Measurements from ENCODE around the gene KLHL34.

Gene KLHL34, protein sequence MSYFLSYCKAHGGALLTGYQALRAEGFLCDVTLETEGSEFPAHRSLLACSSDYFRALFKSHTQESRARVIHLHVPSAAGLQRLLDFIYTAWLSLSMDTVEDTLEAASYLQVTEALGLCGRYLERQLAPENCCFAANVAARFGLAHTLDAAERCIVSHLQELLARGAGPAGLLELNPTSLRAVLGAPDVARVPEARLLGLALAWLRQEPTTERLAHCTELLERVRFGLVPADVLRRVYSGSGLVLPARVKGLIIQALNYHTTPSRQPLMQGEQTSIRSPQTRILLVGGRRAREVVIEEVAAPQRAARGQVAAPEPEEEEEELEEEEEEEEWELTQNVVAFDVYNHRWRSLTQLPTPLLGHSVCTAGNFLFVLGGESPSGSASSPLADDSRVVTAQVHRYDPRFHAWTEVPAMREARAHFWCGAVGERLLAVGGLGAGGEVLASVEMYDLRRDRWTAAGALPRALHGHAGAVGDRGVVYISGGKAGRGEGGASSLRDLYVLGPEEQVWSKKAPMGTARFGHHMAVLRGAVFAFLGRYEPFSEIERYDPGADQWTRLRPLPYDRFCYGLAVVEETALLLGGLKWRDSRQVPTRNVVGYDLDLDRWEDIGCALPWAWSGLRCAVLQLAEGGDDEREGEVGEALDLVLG

DNA sequence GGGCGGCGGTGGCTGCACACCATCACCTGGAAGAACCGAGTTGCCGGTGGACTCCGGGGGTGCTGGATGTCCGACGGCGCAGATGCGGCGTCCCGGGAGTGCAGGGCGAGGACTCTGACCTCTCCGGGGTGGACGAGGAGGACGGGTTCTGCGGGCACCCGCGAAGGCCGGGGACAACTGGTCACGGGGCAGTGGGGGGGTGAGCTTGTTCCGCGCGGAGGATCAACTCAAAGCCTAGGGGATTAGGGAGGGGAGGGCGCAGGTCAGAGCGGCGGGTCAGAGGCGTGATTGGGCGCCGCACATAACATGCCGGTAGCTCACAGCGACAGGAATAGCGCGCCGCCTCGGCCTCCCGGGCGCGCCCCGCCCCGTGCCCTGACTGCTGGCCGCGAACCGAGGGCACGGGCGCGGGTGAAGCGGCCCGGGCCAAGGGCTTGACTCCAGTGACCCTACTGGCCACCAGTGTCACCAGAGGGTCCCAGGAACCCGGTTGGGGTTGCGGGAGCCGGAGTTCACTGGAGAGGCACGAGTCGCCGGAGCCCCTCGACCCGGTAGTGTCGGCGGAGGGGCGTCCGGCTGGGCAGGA, at the start of gene KLHL34:
TSS of gene KLHL34 (minus strand) at position 179 of the 586 bp plus-strand sequence. CDS start 542 bp downstream, outside the sequence.
- FAIRE-seq (no peak), DNase-seq (ENCODE audit: insufficient read length, low spot score) (no peak)

DNA sequence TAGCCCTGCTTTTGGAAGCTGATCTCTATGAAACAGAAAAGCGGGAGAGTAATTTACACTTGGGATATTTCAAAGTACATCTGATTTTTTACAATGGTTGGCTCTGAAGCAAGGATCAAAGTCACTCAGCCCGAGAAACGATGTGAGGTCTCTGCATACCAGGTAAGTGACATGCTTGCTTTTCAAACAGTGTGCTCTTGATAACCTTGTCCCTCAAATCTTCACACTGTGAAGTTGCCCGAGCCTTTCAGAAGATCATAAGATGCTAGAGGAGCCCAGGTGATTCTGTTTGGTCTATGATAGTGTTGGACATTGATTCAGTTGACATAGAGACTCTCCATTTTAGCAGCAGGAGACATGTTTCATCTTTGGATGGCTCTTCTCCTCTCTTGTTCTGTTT, 47.1 kb upstream of the KLHL34 start:
- FAIRE-seq = no peak
- no peak for DNase-seq (ENCODE audit: insufficient read length, low spot score)

DNA sequence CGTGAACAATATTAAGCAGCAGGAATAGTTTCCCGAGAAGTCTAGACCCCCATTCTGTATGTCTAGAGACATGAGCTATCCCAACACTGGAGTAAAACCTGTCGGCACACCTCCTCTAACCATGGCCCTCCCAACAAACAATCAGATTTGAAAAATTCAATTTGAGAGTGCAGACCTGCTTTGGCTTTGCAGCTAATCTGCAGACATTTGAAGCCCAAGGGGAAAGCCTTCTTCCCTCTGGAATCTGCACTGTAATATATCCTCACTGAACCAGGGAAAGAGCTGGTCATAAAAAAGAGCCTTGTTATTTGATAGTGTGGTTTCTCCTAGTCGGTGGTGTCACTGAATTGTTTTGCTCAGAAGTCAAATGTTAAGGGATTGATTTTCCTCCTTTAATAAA, 44.6 kb upstream of the KLHL34 start:
- DNase-seq (ENCODE audit: insufficient read length, low spot score) (no peak), FAIRE-seq (no peak)

DNA sequence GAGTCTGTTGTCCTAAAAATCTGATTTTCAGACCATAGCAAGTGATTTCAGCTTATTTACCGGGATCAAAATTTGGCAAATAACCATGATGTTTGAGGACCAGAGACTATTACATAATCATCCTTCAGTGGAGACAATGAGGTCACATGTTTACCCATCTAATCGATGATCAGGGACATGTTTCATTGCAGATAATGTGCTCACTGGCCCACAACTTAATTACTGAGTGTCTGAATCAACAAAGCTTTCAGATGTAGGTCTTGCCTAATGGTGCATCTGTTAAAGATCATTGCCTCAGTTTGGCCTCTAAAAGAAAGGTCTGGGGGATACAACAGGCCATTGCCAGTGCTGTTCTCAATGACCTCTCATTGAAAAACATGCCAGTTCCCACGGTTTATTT, 42.8 kb upstream of the KLHL34 start:
- FAIRE-seq = peak; percentile 16
- no peak for DNase-seq (ENCODE audit: insufficient read length, low spot score)

DNA sequence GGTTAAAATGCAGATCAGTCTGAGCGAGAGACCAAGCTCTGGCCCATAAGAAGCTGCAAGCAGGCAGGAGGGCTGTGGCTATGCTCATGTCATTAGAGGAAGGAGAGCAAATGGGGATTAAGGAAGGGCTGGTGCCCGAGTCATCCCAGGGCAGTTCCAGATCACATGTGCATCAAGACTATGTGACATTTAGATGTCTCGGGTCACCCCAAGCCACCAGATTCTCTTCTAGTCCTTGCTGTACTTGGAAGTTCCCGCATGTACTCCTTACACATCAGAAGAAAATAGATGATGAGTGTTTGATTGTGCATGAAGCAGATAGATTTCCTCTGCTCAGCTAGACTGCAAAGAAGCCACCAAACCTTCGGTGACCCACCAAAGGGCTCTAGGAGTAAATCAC, 42.1 kb upstream of the KLHL34 start:
- no peak for FAIRE-seq

DNA sequence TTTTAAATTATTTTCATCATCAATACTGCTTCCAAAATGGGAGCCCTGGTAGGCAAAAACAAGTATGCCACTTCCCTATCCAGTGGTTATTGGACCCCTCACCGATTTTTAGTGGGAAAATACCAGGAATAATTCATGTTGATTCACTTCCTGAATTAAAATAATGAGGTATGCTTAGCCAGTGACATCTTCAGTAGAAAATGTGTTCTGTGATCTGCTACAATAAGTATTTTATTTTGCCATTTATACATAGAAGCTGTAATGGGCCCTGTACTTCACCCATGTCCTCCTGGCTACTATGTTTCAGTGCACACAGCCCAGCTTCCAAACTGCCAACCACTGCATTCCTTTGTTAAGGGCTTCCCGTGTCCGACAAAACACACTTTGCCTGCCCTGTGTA, 41.0 kb upstream of the KLHL34 start:
- no peak for DNase-seq (ENCODE audit: insufficient read length, low spot score)
- FAIRE-seq = no peak

More for the DNA sequence above, 42.1 kb upstream of the KLHL34 start:
- DNase-seq (ENCODE audit: insufficient read length, low spot score) = no peak

DNA sequence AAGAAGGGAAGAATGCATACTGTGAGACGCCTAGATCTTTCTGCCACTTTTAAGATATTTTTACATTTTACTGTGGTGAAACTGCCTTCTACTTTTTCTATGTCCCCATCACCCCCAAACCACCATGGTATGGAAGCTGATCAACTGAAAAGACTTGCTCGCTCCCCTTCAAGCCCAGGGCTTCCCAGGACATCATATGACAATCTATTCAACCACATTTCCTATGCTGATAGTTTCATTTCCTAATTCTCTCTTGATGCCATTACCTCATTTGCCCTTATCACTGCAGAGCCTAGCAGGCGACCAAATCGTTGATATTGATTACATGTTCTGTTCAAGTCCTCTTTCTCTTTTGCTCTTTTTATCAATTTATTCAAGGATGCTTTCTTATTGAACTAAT, 40.1 kb upstream of the KLHL34 start:
- DNase-seq (ENCODE audit: insufficient read length, low spot score) = no peak
- no peak for FAIRE-seq

DNA sequence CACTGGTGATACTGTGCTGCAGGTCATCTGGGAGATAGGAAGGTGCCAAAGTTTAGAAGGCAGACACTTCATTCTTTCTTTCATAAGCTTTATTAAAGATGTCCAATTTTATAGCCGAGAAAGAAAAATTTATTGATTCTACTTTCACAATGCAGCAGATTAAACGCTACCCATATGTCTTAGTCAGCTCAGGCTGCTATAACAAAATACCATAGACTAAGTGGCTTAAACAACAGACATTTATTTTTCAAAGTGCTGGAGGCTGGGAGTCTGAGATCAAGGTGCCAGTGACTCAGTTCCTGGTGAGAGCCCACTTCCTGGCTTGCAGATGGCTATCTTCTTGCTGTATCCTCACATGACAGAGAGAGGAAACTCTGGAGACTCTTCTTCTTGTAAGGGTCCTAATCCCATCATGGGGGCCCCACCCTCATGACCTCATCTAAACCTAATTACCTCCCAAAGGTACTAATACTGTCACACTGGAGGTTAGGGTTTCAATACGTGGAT, 33.4 kb upstream of the KLHL34 start:
- DNase-seq (ENCODE audit: insufficient read length, low spot score) (no peak), FAIRE-seq (no peak)

DNA sequence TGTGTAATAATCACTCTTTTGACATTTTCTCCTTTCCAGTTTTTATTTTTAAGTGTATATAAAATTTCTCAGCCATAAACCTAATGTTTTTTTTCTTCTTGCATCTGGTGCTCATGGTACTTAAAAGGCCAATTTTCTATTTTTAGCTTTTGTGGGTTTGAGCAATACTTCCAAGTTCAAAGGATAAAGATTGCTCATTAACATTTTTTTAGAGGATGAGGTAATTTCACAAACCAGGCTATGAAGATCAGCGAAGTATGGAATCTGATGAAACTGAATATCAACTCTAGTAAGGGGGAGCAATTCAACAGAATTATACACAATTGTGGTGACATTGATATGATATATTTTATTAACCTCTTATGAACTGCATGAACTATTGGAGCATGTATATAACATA, 25.8 kb upstream of the KLHL34 start:
- no peak for DNase-seq (ENCODE audit: insufficient read length, low spot score)
- no peak for FAIRE-seq

DNA sequence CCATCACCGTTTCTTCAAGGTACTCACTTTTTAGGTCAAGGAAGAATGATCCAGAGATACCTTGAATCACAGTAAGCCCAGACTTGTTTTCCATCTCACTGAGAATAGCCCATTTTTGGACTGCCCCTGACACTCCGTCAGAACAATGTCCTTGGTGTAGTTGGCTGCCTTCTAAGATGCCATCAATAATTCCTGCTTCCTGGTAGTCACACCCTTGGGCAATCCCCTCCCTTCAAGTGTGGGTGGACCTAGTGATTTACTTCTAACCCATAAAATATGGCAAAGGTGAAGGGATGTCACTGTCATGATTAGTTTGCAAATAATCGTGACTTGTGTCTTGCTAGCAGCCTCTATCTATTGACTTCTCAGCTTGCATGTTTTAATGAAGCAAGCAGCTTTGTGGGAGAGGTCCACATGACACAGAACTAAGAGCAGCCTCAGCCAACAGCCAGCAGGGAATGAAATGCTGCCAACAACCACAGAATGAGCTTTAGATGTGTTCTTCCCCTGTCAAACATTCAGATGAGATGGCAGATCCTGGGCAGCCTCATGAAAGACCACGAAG, 20.0 kb upstream of the KLHL34 start:
- FAIRE-seq (no peak), DNase-seq (ENCODE audit: insufficient read length, low spot score) (no peak)

DNA sequence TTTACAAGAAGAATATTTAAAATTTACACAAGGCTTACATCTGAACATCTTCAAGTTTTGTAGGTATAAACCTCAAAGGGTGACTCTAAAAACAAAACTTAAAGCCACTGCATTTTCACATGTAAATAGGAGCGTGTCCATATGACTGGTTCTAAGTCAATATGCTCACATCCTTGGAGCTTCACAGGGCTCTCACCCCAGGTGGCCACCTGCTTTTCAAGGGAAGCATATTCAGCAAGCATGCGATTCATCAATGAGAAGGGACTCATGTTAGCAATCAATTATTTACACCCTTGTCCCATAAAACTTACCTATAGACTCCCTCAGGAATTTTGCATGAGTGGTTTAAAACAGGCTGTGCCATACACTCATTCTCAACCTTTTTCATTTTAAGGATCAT, 17.8 kb upstream of the KLHL34 start:
- no peak for FAIRE-seq
- DNase-seq (ENCODE audit: insufficient read length, low spot score) = no peak

DNA sequence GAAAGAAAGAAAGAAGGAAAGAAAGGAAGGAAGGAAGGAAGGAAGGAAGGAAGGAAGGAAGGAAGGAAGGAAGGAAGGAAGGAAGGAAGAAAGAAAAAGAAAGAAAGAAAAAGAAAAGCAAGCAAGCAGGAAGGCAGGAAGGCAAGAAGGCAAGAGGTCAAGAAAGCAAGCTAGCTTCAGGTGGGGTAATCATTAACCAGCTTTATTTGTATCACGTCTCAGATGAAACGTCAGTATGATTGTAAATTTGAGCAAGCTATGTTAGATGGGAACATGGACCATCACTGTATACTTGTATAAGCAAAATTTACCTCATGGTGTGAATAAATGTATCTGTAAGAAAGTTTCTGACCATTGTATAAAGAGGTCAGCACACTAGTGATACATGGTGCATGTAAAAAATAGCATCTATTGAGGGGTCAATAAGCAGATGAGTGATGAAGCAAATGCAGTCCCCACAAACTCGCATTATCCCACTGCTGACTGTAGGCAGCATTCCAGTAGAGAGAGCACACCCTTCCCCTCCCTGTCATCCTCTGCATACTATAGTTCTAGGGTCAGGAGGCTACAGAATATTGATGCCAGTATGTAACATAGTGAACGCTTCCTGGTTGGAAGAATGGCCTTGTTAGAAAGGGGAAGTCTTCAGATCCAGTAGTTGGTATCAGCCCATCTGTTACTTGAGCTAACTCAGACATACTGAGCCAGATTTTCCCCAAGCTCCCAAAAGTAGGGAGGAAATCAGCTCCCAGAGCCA, 16.5 kb upstream of the KLHL34 start:
- DNase-seq (ENCODE audit: insufficient read length, low spot score) (no peak), FAIRE-seq (peak; percentile 44)

DNA sequence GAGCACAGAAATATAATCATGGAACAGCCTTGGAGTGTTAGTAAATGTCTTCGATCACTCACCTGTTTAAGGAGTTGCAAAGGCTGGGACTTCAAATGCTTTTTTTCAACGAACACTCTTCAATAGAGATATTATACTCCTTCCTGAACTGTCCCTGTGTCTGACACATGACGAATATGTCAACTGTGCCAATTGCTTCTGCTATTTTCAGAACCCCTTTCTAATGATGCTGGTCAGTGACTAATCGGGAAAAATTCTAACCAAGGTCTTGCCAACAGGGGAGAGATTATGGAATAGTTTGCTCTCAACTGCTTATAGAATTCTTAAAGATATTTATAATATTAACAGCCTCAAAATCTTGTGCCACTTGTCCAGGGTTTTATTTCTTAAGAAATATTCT, 8.5 kb upstream of the KLHL34 start:
- FAIRE-seq = no peak
- peak; percentile 11 for DNase-seq (ENCODE audit: insufficient read length, low spot score)

DNA sequence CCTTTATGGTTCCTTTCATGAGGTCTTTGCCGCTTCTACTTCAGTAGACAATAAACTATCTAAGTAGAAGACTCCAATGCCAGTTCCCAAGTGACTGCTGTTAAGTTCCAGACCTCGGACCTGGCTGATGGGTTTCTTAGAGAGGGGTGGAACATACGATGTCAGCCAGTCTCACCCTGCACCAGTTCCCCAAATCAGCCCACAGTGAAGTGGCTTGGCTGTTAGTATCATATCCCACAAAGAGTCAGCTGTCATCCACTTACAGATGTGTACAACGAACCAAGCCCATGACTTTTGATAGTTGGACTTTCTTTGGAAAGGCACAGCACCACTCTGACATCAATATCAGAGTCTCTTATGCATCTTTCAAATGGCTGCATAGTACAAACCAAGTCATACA, 8.1 kb upstream of the KLHL34 start:
- DNase-seq (ENCODE audit: insufficient read length, low spot score) (no peak), FAIRE-seq (no peak)

DNA sequence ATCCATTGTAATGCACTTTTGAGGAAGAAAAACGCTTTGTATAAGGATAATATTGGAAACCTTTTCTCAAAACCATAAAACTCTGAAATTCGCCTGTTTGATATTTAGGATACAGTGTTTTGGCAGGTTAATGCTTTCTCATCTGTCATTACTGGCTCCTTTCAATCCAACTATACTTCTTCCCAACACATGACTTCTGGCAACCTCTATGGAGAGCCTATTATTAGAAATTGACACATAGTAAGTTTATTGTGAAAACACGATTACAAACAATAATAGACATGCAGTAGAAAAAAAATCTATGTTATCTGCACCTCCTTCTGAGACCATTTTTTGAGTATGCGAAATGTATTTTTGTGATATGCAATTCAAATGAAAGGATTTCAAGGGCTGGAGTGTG, 4.6 kb upstream of the KLHL34 start:
- FAIRE-seq = no peak
- DNase-seq (ENCODE audit: insufficient read length, low spot score) = no peak

DNA sequence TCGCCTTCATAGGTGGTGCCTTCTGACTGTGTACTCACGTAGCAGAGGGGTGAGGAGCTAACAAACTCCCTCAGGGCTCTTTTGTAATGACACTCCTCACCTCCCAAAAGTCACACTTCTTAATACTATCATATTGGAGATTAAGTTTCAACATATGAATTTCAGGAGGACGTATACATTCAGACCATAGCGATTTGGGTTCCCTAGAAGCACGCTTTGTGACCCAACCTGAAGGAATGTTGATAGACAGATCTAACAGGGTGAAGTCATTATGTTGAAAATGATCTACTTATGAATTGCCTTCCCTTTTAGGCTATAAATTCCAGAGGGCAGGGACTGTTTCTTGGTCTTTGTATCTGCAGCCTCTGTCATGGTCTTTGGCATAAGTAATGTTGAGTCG, 3.2 kb upstream of the KLHL34 start:
- FAIRE-seq (peak; percentile 49), DNase-seq (ENCODE audit: insufficient read length, low spot score) (no peak)

DNA sequence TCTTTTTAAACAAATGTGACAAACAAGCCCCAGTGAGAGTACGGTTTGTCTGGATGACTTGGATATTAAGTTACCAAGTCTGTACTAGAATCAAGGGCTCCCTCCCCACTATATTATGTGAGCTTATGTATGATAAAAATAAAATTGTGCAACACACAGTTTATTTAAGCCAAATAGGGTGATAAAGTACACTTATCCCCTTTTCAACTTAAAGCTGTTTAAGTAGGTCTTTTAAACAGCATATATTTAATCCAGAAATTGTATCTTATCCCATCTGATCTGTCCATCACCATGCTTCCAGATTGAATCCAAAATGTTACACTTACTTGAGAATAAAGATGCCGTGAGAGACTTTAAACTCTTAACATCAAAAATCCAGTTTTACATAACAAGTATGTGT, 2.0 kb upstream of the KLHL34 start:
- FAIRE-seq (no peak), DNase-seq (ENCODE audit: insufficient read length, low spot score) (no peak)

DNA sequence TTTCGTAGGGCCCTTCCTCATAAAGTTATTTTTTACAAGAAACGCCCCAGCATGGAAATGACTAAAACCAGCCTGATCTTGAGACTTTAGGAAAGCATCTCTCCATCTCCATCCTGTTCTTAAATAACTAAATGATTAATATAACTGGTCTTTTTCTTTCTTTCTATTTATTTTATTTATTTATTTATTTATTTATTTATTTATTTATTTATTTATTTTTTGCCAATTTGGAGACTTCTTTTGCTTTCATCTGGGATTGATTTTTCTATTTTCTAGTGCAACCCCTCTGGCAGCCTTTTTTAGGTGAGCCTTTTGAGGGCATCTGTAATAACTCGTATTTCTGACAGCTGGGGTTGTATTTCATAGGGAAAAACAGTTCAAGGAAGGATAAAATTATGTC, 1.2 kb upstream of the KLHL34 start:
- DNase-seq (ENCODE audit: insufficient read length, low spot score) (no peak), FAIRE-seq (no peak)

DNA sequence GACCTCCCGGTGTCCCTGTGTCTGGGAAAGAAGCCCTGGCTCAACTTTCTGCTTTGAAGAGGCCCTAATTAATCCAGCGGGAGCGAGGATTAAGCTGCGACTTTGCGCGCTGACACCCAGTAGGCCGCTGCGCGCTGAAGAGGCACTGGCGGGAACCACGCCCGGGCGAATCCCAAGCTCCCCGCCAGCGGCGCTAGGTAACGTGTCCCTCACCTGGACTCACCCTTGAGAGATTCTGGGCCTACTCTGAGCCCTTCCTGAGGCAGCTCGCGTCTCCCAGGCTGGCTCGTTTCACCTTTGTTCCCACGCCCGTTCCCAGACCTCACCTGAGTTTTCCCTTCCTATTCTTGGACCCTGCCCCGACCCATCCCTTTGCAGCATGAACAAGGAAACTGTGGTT, 616 bp upstream of the KLHL34 start:
- no peak for FAIRE-seq
- DNase-seq (ENCODE audit: insufficient read length, low spot score) = no peak

DNA sequence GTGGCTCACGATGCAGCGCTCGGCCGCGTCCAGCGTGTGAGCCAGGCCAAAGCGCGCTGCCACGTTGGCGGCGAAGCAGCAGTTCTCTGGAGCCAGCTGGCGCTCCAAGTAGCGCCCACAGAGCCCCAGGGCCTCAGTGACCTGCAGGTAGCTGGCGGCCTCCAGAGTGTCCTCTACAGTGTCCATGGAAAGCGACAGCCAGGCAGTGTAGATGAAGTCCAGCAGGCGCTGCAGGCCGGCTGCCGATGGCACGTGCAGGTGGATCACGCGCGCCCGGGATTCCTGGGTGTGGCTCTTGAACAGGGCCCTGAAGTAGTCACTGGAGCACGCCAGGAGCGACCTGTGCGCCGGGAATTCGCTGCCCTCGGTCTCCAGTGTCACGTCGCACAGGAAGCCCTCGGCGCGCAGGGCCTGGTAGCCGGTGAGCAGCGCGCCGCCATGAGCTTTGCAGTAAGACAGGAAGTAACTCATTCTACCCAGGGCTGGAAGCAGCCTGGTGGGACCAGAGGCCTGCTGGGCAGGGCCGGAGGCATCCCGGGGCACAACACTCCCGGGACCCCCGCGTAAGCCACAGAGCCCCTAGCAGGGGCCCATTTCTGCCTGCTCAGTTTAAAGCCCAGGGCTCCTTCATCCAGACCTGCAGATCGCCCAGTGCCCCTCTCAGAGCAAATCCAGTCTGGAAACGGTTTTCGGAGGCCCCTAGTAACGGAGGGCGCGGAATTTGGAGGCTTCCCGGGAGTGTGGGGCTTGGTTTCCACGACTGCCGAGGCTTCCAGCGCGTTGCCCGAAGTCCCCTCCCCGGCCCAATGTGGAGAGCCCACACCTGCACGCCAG, 595 bp downstream of the KLHL34 start:
- FAIRE-seq = no peak
- no peak for DNase-seq (ENCODE audit: insufficient read length, low spot score)
